Stimulated activated CD8-positive, alpha-beta memory T cell treated with anti-CD3 and anti-CD28 coated beads, Interleukin-15, amount 100 ng/mL, for 48 hours (primary cell): ENCODE data around the gene HK3.

Experiments
- DNase-seq, 2 donors: peaks; one replicate each; pipeline ENCODE4 v3.0.0-alpha.2; 2020; ENCODE audit warnings: low read depth in 2 of 2

HK3 gene

DNA sequence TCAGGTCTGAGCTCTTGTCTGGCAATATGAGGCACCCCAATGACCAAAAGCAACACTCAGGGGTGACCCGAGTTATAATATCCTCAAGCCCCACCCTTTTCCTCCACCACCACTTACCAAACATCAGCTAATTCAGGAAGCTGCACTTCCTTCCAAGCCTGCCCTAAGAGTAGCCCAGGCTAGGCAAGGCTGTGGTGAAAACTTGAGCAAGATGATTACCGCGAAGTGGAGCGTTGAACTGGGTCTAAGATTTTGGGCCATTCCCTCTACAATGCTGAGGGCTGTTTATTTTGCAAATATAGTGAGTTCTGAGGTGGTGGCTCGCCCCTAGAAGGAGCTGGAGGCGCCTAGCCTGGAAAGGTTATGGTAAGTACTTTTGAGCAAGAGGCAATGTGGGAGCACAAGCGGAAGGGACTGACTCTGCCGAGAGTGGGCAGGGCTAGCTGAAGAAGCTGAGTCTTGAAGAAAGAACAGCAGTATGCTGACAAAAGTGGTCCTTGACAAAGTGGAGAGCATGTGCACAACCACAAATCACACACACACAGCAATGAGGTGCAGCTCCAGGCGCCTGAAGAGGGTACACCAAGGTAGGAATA lies at the start of gene HK3:
Gene HK3 (minus strand): TSS at position 51 of the 596 bp plus-strand sequence. CDS start 3,187 bp downstream, outside the sequence.
- DNase-seq: no peak

DNA sequence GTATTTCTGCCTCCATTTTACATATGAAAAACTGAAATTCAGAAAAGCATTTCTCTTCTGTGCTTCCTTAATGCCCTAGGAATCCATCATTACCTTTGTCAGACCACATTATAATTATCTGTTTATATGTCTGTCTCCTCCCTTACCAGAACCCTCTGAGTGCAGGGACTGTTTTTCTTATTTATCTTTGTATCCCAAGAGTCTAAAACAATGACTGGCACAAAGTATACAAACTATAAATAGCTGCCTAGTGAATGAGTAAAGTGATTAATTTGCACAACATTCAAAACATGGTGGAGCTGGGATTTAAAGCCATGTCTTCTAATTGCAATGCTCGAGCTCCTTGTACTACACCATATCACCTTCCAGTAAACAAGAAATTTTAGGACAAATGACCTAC lies 49.3 kb upstream of the HK3 start:
- no peak for DNase-seq

GRCh38 chr5:176947847-176948246 lies 48.7 kb upstream of the HK3 start:
- DNase-seq: no peak

DNA sequence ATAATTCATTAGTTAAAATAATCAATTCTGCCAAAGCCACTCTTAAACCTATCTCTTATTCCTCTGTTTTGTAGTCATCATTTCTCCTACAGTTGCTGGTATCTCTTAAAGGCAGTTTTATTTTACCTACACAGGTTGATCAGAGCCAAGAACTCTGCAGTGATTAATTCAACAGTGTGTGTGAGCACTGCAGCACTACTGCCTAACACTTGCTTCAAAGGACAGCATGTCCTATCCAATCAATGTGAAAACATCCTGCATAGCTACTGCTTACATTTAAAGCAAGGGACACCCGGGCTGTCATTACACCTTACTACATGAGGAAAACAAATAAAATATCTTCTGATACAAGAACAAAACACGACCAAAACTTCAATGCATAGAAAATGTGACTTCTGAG lies 45.1 kb upstream of the HK3 start:
- no peak for DNase-seq

GRCh38 chr5:176943816-176944215 lies 44.7 kb upstream of the HK3 start:
- DNase-seq: no peak

DNA sequence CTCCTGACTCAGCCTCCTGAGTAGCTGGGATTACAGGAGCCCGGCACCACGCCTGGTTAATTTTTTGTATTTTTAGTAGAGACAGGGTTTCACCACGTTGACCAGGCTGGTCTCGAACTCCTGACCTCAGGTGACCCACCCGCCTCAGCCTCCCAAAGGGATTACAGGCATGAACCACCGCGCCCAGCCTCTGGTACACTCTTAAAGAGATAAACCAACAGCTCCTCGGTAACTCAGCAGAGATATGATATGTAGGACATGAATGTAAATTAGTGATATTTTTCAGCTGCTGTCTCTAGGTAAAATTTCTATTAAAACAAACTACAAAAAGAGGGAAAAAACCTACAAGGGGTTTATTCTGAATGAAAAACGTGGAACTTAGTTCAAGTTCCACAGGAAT lies 42.8 kb upstream of the HK3 start:
- no peak for DNase-seq

DNA sequence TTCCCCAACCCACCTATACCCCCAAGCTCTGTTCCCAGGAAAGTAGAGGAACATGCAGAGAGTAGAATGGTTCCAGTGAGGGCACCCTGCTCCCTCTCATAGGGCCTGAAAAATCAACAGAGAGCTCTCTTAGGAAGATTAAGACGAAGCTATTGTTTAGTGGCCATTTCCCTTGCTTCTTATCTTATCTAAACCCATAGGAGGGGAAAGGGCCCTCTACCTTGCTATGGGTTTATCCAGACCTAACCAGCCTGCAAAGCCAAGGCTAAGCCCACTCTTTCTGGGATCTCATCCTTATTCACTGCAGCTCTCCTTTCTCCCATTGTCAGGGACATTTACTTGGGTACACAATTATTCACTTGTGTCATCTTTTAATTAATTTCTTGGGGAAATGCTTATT lies 39.3 kb upstream of the HK3 start:
- DNase-seq: no peak

DNA sequence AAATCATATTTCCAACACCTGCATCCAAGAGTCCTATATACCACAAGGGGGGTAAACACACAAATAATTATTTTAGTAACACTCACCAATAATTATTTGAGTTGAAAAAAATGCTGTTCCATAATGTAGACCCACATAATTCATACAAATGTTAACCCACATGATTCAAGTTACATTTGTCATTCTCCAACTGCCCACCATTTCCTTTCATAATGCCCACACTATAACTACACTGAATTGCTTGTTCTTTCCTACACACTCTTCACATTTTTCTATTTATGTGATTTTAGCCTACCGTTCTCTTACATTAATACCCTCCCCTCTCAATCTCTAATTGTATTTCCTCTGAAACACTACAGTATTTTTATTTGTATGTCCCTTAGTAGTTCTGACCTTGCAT lies 35.9 kb upstream of the HK3 start:
- no peak for DNase-seq

GRCh38 chr5:176934309-176934930 lies 35.3 kb upstream of the HK3 start:
- no peak for DNase-seq

DNA sequence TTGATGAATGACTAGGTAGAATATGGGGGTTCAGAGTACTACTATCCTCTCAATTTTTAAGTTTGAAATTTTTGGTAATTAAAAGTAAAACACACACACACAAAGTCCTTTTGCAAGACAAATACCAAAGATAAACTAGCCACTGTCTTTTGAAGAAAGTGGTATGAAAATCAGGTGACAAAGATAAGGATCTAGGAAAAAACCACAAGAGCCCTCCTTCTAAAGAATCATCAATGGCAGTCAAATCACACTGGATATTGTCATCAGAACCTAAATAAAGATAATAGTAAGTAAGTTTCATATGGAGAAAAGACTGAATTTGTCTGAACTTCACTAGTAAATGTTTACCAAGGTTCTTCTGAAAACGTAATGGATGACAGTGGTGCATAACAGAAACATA lies 30.5 kb upstream of the HK3 start:
- no peak for DNase-seq

- DNase-seq: no peak
These were observed 28.4 kb upstream of the HK3 start for GRCh38 chr5:176927562-176927961.

DNA sequence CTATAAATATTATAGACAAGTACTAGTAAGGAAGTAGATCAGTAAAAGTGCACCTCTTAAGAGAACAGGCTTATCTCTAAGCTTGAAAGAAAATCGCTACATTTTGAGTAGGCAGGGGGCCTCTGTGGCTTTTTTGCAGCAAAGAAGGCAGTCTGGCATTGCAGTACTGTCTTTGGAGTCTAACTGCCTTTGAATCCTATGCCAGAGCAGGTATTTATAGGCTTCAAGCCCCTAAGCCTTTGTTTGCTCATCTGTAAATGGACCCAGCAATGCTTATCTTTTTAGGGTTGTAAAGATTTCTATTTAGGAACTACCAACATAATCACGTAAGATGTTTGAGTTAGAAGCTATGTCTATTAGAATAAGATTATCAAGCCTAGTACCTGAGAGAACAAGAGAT lies 23.7 kb upstream of the HK3 start:
- no peak for DNase-seq

- no peak for DNase-seq
These were observed 22.6 kb upstream of the HK3 start for GRCh38 chr5:176921714-176922113.

DNA sequence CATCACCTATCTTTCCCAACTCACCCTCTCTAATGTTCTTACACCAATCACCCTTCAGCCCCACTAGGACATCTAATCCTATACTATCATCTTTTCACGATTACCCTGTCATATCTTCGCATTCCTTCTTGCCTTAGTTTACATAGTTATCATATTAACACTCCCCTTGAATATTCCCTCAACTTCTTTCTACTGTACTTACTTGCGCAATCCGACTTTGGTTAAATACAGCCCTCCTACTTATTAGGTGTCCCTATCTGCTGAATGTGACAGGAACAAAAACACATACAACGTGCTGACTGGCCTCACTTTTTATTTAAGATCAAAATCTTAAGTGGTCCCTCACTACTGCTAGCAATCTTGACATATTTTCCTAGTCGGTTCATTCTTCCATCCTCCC lies 19.5 kb upstream of the HK3 start:
- no peak for DNase-seq

DNA sequence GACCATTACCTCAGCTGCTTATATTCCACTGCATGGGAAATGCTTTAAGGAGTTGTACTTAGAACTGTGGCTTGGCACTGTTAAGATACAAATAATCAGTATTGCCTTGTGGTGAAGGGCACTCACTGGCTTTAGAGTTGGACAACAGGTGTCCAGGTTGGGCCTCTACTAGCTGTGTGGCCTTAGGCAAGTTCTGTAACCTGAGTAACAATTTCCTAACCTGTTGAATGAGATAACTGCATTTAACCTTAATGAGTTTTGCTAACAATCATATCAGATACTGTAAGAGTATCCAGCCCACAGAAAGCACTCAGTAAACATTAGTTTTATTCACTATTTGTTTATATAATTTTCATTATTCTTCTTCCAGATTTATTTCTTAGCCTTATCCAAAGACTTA lies 17.2 kb upstream of the HK3 start:
- DNase-seq: no peak

GRCh38 chr5:176915906-176916305 lies 16.8 kb upstream of the HK3 start:
- DNase-seq: no peak

GRCh38 chr5:176912115-176912514 lies 13.0 kb upstream of the HK3 start:
- DNase-seq: no peak

- no peak for DNase-seq
These were observed 9.7 kb upstream of the HK3 start for GRCh38 chr5:176908675-176909368.

- no peak for DNase-seq
These were observed 7.7 kb upstream of the HK3 start for GRCh38 chr5:176906796-176907195.

DNA sequence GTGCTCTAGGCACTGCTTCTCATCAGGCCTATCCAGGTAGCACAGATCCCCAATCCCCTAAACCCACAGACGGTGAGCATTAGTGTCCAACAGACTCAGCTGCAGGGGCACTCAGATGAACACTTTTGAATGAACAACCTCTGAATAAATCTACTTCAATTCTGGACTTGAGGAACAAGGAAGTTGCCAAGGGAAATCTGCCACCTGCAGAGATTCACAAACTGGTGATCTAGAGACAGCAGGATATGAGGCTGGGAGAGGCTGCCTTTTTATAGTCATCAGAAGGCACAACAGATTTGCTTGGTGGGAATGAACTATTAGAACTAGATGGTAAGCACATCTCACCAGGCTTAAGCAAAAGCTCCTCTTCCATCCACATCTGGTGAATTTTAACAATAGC lies 7.0 kb upstream of the HK3 start:
- DNase-seq: no peak

- no peak for DNase-seq
These were observed 5.1 kb upstream of the HK3 start for GRCh38 chr5:176904276-176904675.

- no peak for DNase-seq
These were observed 3.9 kb upstream of the HK3 start for GRCh38 chr5:176902911-176903664.
